HG02852 (cell line): ENCODE measurements around the gene CFHR5.
"Not testable (repeated sequence)": the region's sequence is repeated elsewhere in the genome, so short reads cannot be mapped to it uniquely, and the experiment has no call there.

Experiments
- ATAC-seq: cut with Tn5 transposase; IDR thresholded peaks from one replicate; pipeline ENCODE4 v1.9.1; 2021; ENCODE audit warnings: mild to moderate bottlenecking, moderate library complexity; ENCODE audit not compliant: unreplicated experiment

CFHR5 gene

GRCh38 chr1:196977278-196977677 lies at the start of gene CFHR5:
Gene CFHR5 (plus strand): TSS chr1:196977556. CDS start chr1:196977665, 109 bp downstream.
- no peak for ATAC-seq

DNA sequence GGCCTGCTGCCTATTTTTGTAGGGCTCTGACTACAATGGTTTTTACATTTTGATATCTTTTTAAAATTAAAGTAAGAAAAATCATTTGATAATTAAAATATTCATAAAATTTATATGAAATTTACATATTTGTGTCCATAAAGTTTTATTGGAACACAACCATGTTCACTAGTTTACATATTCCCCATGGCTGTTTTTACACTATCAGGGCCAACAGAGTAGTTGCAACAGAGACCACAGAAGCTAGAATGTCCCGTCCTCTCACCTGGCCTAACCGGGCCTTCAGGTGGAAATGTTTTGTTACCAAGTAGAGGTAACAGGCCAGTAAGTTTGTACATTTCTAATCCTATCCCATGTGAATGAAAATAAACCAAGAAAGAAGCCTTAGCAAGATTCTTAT lies 44.5 kb upstream of the CFHR5 start:
- ATAC-seq = not testable (repeated sequence)

DNA sequence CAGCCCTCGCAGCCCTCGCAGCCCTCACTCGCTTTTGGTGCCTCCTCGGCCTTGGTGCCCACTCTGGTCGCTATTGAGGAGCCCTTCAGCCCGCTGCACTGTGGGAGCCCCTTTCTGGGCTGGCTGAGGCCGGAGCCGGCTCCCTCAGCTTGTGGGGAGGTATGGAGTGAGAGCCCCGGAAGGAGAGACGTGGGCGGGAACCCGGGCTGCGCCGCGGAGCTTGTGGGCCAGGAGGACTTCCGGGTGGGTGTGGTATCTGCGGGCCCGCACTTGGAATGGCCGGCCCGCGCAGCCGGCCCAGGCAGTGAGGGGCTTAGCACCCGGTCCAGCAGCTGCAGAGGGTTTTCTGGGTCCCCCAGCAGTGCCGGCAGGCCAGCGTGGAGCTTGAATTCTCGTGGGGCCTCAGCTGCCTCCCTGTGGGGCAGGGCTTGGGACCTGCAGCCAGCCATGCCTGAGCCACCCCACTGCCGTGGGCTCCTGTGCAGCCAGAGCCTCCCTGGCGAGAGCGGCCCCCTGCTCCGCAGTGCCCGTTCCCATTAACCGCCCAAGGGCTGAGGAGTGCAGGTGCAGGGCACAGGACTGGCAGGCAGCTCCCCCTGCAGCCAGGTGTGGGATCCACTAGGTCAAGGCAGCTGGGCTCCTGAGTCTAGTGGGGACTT lies 43.7 kb upstream of the CFHR5 start:
- ATAC-seq = no peak

- ATAC-seq = not testable (repeated sequence)
These were observed 35.9 kb upstream of the CFHR5 start for GRCh38 chr1:196941474-196941873.

GRCh38 chr1:196943568-196943967 lies 33.8 kb upstream of the CFHR5 start, which contains the start of gene CFHR2:
Gene CFHR2 (plus strand): TSS chr1:196943738. CDS start chr1:196943881, 143 bp downstream.
- not testable (repeated sequence) for ATAC-seq

- peak; percentile 96 for ATAC-seq
These were observed 25.5 kb upstream of the CFHR5 start for GRCh38 chr1:196951711-196952394.

GRCh38 chr1:196954778-196955177 lies 22.6 kb upstream of the CFHR5 start:
- ATAC-seq = no peak

- no peak for ATAC-seq
These were observed 21.4 kb upstream of the CFHR5 start for GRCh38 chr1:196955926-196956325.

GRCh38 chr1:196960854-196961253 lies 16.5 kb upstream of the CFHR5 start:
- ATAC-seq = peak; percentile 97

DNA sequence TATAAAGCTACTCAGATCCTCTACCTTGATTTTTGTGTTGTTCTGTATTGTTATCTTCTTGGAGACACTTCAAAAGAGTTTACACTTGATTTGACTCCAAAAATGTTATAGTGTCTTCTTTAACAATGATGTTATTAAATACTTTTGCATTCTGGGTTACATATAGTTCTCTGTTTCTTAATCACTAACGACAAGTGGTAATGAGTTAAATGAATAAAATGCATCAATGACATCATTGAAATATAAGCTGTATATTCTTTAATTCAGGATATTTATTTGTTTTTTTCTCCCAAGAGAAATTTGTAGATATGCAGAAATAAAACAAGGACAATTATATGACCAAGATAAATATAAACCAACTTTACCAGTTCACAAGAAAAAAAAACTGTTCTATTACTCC lies 7.2 kb upstream of the CFHR5 start:
- ATAC-seq = no peak

DNA sequence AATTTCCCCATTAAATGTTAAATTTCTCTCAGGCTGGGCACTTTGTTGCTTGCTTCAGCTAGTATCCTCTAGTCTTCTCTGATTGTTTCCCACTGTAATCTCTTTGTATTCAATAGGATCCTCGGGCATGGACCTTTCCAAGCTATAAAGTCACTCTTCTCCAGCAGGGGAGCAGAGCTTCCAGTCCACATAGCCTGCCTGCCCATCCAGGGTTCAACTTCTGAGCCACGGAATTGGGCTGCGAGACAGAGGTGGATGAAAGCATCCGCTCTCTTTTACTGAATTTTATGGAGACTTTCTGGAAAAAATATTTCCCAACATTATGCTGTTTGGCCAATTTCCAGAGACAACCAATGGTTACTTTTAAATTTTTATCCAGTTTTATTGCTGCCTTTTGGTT lies 1.1 kb upstream of the CFHR5 start:
- no peak for ATAC-seq

GRCh38 chr1:196980859-196981258 lies 3.5 kb downstream of the CFHR5 start:
- no peak for ATAC-seq

GRCh38 chr1:196982247-196982646 lies 4.9 kb downstream of the CFHR5 start:
- not testable (repeated sequence) for ATAC-seq

- not testable (repeated sequence) for ATAC-seq
These were observed 14.7 kb downstream of the CFHR5 start for GRCh38 chr1:196991919-196992651.

DNA sequence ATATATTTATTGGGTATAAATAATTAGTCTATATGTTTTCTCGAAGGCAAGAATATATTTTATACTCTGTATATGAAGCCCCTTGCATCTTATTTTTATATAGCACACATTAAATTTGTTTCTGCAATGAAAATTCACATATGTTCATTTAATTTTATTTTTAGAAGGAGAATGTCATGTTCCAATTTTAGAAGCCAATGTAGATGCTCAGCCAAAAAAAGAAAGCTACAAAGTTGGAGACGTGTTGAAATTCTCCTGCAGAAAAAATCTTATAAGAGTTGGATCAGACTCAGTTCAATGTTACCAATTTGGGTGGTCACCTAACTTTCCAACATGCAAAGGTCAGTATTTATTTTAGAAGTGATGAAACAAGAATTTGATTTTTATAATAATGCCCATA lies 16.6 kb downstream of the CFHR5 start:
- ATAC-seq = no peak

DNA sequence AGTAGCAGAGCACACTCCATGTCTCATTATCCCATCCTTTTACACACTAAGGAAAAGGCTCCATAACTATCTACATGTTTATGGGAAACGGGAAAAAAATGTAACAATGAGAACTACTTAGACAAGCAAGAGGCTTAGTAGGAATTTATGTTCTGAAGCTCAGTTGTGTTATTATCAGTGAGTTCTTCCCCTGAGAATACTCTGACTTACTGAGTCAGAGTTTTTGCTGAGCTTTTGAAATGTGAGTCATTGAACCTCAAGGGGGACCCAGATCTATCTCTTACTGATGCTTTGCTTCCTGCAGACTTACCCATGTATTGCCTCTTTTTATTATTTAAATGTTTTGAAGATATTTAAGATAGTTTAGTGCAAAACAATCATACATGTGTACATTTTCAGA lies 20.1 kb downstream of the CFHR5 start:
- ATAC-seq = peak; percentile 61

DNA sequence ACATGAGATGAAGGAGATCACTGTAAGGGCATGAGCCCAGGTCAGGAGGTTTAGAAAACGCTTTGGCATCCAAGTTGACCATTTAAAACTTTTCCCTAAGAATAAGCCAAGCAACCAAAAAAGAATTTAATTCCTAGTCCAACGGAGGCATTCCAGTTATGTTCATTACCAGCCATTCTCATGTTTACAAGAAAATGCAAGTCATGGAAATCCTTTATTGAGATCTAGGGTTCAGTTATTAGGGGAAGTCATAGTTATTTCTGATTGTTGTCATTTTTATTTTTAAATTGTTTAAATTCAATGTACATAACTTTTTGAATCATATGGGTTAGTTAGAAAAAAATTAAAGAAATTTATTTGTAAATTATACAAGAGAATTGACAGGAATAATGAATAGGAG lies 24.5 kb downstream of the CFHR5 start:
- no peak for ATAC-seq

- no peak for ATAC-seq
These were observed 25.8 kb downstream of the CFHR5 start for GRCh38 chr1:197003132-197003531.

DNA sequence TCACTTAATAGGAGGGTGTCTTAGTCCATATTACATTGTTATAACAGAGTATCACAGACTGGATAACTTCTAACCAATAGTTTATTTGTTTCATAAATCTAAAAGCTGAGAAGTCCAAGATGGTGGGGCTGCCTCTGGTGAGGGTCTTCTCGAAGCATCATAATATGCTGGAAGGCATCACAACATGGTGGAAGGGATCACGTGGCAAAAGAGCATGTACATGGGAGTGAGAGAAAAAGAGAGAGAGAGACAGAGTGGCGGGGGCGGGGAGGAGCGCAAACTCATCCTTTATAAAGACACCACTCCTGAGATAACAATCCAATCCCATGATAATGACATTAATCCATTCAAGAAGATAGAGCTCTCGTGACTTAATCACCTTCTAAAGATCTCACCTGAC lies 31.5 kb downstream of the CFHR5 start:
- no peak for ATAC-seq

GRCh38 chr1:197011614-197012013 lies 34.3 kb downstream of the CFHR5 start:
- no peak for ATAC-seq

DNA sequence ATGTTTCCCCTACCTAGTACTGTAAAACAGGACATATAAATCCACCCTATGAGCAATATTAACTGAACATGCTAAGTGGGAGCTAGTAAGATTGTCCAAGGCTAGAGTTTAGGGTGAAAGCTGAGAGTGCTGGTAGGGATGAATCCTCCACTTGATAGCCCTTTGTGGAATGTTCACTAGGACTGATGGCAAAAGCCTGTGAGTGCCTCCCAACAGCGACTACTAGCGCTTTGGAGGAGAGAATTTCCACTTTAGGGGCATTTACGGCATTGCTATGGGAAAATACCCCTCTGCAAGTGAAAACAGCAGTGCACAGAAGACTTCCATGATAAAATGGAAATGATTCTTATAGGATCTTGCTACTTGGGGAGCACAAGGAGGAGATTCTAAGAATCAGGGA lies 35.9 kb downstream of the CFHR5 start:
- no peak for ATAC-seq

DNA sequence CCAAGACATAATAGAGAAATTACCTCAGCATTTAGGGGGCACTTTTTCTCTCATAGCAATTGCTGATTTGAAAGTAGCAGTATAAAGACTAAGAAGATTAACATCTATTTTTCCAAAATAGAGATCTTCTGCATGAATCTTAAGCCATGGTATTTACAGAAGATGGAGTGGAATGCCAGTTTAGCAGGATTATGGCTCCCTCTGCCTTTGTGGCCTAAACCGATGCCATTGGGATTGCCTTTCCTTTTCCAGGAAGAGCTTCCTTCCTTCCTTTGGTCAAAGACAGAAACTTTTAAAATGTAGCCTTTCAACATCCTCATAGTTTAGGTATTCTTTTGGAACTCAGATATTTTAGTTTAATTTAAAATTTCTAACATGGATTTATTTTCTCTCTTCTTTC lies 39.4 kb downstream of the CFHR5 start:
- no peak for ATAC-seq
